ENCODE measurements around the gene EMX1.

GRCh38 chr2:72936660-72937355, 19.5 kb downstream of the EMX1 start:
- TF ChIP-seq POLR2A (IDR thresholded peaks at IDR 0.05; ENCODE audit: low read length) (no peak), GATA1 (IDR thresholded peaks at IDR 0.05; ENCODE audit: low read depth, low read length) (no peak)

Measured in erythroblast (primary cell).